Stimulated activated CD8-positive, alpha-beta memory T cell treated with anti-CD3 and anti-CD28 coated beads, Interleukin-4, amount 100 ng/mL, for 48 hours (primary cell): ENCODE measurements around the gene ZNF410.

Experiments
- DNase-seq: peaks from one replicate; pipeline ENCODE4 v3.0.0-alpha.2; 2020

Gene ZNF410

DNA sequence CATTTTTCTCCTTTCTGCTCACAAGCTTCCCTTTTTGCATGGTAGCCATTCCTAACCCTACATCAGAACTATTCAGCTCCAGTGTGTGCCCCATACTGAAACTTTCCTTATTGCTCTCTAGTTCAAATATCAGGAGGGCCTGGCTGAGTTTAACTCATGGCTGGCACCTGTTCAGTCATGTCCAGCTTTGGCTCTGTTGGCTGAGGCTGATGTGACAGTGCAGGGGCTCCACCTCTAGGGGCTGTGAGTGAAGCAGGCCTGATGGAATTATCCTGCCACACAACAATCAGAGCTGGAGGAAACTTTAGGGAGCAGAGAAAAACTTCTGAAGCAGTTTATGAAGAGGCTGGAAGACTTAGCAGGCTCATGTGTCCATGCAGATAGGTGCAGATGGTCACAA lies 71.9 kb downstream of the ZNF410 start:
- DNase-seq, result no peak

DNA sequence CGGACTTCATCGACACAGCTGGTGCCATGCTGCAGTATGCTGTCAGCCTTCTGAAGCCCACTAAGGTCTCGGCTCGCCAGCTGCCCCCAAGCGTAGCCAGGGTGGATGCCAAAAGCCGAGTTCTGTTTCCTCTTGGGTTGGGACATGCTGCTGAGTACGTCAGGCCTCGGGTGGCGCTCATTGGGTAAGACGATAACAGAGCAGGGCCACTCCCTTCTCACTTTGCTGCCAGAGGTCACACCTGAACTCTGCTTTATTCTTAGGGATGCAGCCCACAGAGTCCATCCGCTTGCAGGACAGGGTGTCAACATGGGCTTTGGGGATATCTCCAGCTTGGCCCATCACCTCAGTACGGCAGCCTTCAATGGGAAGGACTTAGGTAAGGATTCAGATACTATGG lies 74.5 kb downstream of the ZNF410 start:
- DNase-seq, result no peak

- DNase-seq, result no peak
These were observed 78.6 kb downstream of the ZNF410 start for GRCh38 chr14:73965216-73965615.

- DNase-seq, result no peak
These were observed 82.2 kb downstream of the ZNF410 start for GRCh38 chr14:73968885-73969284.

- DNase-seq, result no peak
These were observed 86.8 kb downstream of the ZNF410 start for GRCh38 chr14:73973497-73973896.

GRCh38 chr14:73976125-73976524 lies 89.5 kb downstream of the ZNF410 start:
- DNase-seq, result no peak

GRCh38 chr14:73977896-73978295 lies 91.2 kb downstream of the ZNF410 start:
- DNase-seq, result no peak
